AG10803 (cell line): Measurements from ENCODE around the gene CSRP1.
A peak's percentile ranks its signal among the peaks of the same experiment; 100 is the strongest.

Experiments used
- DNase-seq: peaks from one replicate; pipeline ENCODE4 v3.0.0; 2010; ENCODE audit warnings: low read depth
- H3K4me3 ChIP-seq: 2 replicates; pipeline ENCODE4 v1.5.1; 2011; ENCODE audit warnings: mild to moderate bottlenecking, low read length, control low read depth
- TF ChIP-seq, protein P1 (sequence below): conservative IDR thresholded peaks from 2 replicates; pipeline ENCODE4 v1.5.1; 2011; ENCODE audit warnings: mild to moderate bottlenecking, low read length, control low read depth, inconsistent platforms

The CSRP1 gene

DNA sequence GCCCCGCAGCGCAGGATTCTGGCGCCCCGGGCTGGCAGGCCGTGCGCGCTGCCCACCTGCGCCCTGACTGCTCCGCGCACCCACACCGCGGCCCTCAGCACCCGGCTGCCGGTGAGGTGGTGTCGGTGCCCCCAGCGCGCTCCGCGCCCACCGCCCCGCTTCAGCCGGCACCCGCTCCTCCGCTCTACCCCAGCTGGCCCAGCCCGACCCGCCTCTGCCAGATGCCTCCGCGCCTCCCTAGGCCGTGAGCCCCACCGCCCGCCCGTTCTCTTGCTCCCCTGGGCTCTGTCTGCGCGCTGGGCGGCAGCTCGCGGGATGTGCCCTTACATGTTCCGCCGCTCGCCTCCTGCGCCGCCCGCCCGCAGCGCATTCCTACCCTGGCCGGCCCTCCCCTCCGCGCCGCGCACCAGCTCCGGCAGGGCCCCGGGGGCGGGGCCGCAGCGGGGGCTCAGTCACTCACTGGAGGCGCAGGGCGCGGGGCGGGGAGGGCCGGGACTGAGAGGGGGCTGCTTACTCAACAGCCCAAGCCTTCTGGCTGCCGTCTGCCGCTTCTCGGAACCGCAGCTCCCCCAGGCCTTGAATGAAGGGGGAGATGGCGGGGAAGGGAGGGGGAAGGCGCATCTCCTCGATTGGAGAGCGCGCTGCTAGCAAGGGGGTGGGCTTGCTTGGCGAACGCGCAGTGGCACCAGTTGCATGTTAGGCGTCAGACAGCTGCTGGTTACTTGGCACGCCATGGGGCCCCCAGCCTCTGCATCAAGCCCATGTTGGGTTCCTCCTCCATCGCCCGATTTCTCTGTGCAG is 37.9 kb downstream of the CSRP1 start, which contains the start of gene PHLDA3:
Gene PHLDA3, minus strand, starts transcription at position 345 of the 801 bp plus-strand sequence. CDS start 402 bp downstream, outside the sequence.
- H3K4me3 ChIP-seq = peak within 1 kb of the TSS; percentile 99
- peak; percentile 93 for DNase-seq
- TF ChIP-seq, protein P1, sequence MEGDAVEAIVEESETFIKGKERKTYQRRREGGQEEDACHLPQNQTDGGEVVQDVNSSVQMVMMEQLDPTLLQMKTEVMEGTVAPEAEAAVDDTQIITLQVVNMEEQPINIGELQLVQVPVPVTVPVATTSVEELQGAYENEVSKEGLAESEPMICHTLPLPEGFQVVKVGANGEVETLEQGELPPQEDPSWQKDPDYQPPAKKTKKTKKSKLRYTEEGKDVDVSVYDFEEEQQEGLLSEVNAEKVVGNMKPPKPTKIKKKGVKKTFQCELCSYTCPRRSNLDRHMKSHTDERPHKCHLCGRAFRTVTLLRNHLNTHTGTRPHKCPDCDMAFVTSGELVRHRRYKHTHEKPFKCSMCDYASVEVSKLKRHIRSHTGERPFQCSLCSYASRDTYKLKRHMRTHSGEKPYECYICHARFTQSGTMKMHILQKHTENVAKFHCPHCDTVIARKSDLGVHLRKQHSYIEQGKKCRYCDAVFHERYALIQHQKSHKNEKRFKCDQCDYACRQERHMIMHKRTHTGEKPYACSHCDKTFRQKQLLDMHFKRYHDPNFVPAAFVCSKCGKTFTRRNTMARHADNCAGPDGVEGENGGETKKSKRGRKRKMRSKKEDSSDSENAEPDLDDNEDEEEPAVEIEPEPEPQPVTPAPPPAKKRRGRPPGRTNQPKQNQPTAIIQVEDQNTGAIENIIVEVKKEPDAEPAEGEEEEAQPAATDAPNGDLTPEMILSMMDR = no peak

DNA sequence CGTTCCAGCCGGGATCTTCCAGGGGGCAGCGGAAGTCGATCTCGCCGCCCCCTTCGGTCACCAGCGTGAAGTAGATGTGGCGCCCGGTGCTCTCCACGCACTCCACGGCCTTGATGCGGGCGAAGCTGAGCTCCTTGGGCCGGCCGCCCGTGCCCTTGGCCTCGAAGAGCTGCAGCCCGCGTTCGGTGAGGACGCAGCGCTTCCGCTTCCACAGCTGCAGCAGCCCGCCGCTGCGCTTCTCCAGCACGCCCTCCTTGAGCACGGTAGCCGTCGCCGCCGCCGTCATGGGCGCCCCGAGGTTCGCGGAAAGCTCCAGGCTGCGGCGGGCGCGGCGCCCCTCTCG is 38.5 kb downstream of the CSRP1 start:
- H3K4me3 ChIP-seq = peak overlapping the region; percentile 99
- DNase-seq = peak; percentile 32
- TF ChIP-seq, protein P1 = no peak

DNA sequence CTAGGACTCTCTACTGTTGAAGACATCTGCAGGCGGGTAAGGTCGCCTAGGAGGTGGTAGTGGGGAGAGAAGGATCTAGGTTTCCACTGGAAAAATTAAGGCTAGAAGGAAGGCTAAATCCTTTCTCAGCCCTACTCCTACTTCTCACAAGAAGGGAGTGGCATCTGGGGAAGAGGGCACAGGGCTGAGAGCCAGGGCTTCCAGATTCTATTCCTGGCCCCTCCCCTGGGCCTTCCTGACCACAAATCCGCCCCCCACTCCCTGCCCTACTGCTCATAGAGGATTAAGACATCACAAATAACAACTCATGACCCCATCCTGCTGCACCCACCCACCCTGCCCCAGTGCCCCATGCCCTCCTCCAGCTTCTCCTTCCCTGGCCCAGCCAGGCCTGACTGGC is 40.4 kb downstream of the CSRP1 start:
- peak overlapping the region; percentile 99 for H3K4me3 ChIP-seq
- TF ChIP-seq, protein P1 = no peak
- DNase-seq = peak; percentile 54

DNA sequence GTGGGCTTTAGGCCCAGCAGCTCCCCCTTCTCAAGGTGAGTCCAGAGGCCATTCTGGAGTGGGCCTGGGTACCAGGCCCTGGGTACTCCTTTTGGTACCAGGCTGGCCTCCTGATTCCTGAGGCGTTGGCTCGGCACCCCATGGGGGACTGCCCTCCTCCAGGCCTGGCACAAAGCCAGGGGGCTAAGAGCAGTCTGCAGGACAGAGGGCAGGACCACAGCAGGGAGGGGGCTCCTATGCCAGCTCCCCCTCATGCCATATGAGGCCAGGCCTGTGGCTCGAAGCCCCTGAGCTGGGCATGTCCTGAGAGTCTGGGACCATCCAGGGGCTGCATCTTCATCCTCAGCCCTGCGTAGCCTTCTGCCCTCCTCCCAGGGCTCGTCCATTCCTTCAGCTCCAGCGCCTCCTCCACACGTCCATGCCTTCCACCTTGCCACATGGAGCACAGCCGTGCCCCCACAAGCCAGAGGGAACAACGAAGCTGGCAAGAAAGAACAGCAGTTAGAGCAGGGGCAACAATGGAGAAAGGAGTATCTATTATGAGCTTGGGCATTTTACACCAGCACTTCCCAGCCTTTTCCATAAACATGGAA is 41.1 kb downstream of the CSRP1 start:
- TF ChIP-seq, protein P1 = no peak
- peak overlapping the region; percentile 99 for H3K4me3 ChIP-seq
- DNase-seq = no peak

DNA sequence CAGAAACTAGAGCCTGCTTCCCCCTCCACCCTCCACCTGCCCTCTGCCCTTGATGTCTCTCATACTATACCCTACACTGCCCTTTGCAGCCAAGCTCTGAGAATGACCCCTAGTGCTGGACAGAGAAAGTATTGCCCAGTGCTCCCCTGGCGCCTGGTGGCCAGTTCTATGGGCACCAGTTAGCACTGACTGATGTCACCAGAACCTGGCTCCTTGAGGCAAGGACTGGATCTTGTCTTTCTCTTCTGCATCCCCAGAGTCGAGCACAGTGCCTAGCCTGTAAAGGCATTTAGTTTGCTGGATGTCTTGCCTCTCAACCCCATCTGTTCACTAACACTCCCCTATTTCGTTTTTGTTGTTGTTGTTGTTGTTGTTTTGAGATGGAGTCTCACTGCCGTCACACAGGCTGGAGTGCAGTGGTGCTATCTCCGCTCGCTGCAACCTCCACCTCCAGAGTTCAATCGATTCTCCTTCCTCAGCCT is 43.8 kb downstream of the CSRP1 start:
- H3K4me3 ChIP-seq = no peak overlapping the region; the same call in 1 of the 2 replicates
- TF ChIP-seq, protein P1 = peak; percentile 45
- peak; percentile 38 for DNase-seq

DNA sequence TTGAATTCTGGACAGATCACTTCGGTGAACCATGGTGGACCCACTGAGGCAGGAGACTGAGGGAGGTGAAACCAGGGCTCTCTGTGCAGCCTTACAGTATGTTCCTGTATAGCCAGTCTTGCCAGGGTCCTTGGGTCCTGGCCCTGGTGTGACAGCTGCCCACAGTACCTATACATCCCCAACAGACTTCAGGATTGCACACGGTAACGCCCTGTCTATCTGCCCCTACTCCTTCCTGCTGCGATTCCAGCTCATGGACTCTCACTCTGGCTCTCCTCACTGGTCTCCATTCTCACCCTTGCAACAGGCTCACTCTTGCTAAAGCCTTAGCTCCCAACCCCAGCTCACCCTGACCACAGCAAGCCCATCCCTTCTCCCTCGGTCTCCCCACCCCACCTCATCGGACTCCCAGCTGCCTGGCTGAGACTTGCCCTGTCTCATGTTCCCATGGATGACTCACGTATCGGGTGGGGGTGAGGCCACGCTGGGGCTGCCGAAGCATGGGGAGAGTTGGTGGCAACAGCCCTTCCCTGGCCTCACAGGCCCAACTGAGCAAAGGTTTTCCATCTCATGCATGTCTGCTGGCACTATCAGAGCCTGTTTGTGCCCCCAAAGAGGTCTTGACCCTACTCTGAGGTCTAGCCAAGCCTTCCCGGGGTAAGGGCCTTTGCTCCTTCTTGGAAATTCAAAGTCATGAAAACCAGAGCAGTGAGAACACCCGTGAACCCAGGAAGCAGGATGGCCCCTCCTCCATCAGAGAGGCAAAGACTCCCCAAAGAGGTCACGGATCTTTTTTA is 45.1 kb downstream of the CSRP1 start:
- DNase-seq = peak; percentile 99
- peak overlapping the region; percentile 39 for H3K4me3 ChIP-seq

More for the DNA sequence above, 45.1 kb downstream of the CSRP1 start:
- TF ChIP-seq, protein P1 = no peak
